GM06990 (cell line): Measurements from ENCODE around the gene SH3PXD2A.
"Not testable (repeated sequence)": the region's sequence is repeated elsewhere in the genome, so short reads cannot be mapped to it uniquely, and the experiment has no call there.

Experiments used
- DNase-seq: peaks from one replicate; pipeline ENCODE4 v3.0.0-alpha.2; 2011; ENCODE audit not compliant: insufficient read length; ENCODE audit errors: extremely low read depth
- H3K27me3 ChIP-seq: replicated peaks from 2 replicates; pipeline ENCODE4 v1.6.0; 2011; ENCODE audit warnings: low read length; ENCODE audit not compliant: control insufficient read depth, insufficient read depth
- H3K36me3 ChIP-seq: 2 replicates; pipeline ENCODE4 v1.5.1; 2011; ENCODE audit warnings: low read length; ENCODE audit not compliant: control insufficient read depth, insufficient read depth
- H3K4me3 ChIP-seq: replicated peaks from 2 replicates; pipeline ENCODE4 v1.5.1; 2011; ENCODE audit warnings: low read depth, mild to moderate bottlenecking, control low read depth, low read length
- TF ChIP-seq, protein P1 (sequence below): IDR thresholded peaks from 2 replicates; pipeline ENCODE4 v1.5.1; 2011; ENCODE audit warnings: low read length, control low read depth, mild to moderate bottlenecking, inconsistent platforms; ENCODE audit not compliant: insufficient read depth, poor library complexity, severe bottlenecking

The SH3PXD2A gene

DNA sequence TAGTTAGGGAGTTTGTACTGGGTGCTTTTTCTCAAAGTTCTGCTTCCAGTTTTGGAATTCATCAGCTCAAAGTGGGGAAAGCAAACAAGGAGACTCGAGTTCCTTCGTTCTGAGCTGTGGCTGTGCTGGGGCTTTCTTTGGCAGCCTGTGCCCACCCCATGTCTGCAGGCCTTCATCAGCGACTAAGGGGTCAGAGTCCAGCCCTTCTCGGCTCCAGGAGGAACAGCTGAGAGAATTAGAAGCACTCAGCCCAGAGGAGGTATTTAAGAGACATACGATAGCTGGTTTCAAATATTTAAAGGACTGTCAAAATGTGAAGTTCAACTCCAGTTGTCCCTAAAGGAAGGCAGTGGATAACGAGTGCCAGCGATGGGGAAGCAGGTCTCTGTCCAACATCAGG, 41.3 kb downstream of the SH3PXD2A start:
- no peaks in the 10 kb centered on the region for H3K36me3 ChIP-seq
- H3K27me3 ChIP-seq: no peaks in the 10 kb centered on the region
- DNase-seq: no peak
- TF ChIP-seq, protein P1, sequence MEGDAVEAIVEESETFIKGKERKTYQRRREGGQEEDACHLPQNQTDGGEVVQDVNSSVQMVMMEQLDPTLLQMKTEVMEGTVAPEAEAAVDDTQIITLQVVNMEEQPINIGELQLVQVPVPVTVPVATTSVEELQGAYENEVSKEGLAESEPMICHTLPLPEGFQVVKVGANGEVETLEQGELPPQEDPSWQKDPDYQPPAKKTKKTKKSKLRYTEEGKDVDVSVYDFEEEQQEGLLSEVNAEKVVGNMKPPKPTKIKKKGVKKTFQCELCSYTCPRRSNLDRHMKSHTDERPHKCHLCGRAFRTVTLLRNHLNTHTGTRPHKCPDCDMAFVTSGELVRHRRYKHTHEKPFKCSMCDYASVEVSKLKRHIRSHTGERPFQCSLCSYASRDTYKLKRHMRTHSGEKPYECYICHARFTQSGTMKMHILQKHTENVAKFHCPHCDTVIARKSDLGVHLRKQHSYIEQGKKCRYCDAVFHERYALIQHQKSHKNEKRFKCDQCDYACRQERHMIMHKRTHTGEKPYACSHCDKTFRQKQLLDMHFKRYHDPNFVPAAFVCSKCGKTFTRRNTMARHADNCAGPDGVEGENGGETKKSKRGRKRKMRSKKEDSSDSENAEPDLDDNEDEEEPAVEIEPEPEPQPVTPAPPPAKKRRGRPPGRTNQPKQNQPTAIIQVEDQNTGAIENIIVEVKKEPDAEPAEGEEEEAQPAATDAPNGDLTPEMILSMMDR: no peak
- no peak overlapping the region for H3K4me3 ChIP-seq

DNA sequence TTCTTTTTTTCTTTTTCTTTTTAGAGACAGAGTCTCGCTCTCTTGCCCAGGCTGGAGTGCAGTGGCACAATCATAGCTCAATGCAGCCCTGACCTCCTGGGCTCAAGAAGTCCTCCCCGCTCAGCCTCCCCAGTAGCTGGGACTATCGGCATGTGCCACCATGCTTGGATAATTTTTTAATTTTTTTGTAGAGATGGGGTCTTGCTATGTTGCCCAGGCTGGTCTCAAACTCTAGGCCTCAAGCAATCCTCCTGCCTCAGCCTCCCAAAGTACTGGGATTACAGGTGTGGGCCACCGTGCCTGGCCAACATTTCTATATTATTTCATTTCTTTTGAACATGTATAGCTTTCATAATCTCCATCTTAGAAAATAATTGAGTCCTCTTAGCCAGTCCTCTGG, 42.1 kb downstream of the SH3PXD2A start:
- not testable (repeated sequence) for DNase-seq, H3K27me3 ChIP-seq, H3K4me3 ChIP-seq, H3K36me3 ChIP-seq

DNA sequence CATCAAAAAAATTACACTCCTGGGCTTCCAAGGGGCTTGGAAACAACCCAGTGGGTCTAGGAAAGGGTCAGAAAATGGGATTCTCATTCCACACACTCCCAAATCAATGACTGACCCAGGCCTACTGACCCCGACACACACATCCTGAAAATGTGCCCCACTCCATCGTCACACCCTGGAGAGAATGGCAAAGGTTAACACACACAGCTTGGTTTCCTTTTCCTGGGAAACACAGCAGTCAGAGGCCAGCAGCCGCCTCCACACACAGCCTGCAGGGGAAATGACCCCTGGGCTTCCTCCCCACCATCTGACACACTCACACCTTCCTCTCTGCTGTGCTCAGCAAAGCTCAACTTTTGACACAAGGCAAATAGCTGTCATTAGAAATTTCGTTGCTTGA, 42.9 kb downstream of the SH3PXD2A start:
- TF ChIP-seq, protein P1: no peak
- no peak for DNase-seq
- H3K4me3 ChIP-seq: no peak overlapping the region
- no peaks in the 10 kb centered on the region for H3K27me3 ChIP-seq
- H3K36me3 ChIP-seq: no peaks in the 10 kb centered on the region

DNA sequence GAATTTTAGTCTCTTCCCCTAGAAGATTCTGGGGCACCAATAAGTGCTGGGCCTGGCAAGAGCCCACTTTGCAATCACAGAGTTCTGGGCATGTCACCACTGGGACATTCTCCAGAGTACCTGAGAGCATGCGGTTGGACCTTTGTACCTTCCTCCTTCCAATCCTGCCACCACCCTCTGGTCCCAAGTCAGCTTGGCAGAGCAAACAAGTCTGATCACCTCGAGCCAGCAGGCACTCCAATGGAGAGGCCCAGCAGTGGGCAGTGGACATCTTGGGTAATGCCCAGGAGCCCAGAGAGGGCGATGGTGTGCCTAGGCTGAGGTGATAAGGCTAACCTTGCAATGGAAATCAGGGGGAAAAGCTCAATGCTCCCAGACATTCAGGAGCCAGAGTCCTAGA, 43.4 kb downstream of the SH3PXD2A start:
- H3K27me3 ChIP-seq: no peaks in the 10 kb centered on the region
- no peaks in the 10 kb centered on the region for H3K36me3 ChIP-seq
- TF ChIP-seq, protein P1: no peak
- H3K4me3 ChIP-seq: no peak overlapping the region
- DNase-seq: no peak

DNA sequence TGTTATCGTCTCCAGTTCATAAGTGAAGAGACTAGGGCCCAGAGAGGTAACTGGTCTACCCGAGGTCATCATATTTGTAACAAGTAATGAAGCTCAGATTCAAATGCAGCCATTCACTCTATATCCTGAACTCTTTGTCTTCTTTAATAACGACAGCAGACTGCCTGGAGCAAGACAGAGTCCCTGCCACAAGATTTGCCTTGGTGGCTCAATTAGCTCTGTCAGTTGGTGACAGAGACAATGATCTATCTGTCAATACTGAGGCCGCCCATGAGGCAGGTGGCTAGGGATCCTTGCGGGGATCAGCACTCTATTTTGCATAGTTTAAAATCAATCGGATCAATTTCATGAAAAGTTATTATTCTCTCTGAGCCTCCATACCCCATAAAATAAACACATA, 43.9 kb downstream of the SH3PXD2A start:
- TF ChIP-seq, protein P1: no peak
- no peaks in the 10 kb centered on the region for H3K36me3 ChIP-seq

DNA sequence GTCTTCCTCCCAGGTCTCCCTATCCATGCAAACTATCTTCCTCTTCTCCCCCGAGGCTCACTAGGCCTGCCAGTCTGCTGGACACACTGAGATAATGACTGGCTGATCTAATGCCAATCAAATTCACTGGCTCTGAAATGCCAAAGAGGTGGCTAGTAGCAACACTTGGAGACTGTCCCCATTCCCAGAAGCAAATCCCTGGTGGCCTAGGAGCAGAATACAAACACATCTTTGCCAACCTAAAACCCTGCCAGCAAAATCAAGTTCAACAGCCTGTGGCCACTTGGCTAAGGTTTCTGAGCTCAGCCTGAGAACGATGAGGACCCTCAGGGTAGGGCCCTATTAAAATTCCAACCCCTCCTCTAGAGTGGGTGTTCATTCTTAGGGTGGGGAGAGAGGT, 46.6 kb downstream of the SH3PXD2A start:
- Histone ChIP-seq H3K4me3 (no peak overlapping the region), H3K27me3 (no peaks in the 10 kb centered on the region), H3K36me3 (no peaks in the 10 kb centered on the region)
- DNase-seq: no peak
- TF ChIP-seq, protein P1: no peak

More for the DNA sequence above, 43.9 kb downstream of the SH3PXD2A start:
- Histone ChIP-seq H3K4me3 (no peak overlapping the region), H3K27me3 (no peaks in the 10 kb centered on the region)
- DNase-seq: no peak
